Motor neuron (in vitro differentiated cells): Measurements from ENCODE around the gene LINC01488. TPM values are rescaled to one million over a fixed set of nuclear protein-coding genes. Genes with fewer than 3 reads are reported as not detected.

ENCODE experiments used
- ATAC-seq, 8 experiments: fragments of 200-7000 bp; cut with Tn5 transposase; replicated peaks in 6 of 8; 2 replicates each; pipeline ENCODE4 v1.8.0; 2021; ENCODE audit warnings: mild to moderate bottlenecking in 8 of 8, moderate library complexity in 8 of 8
- H3K27ac ChIP-seq, 2 donors: fragments of 250-450 bp; sonication (Bioruptor Pico); 2 replicates each; pipeline ENCODE4 v1.9.0; 2021; ENCODE audit warnings: antibody characterized with exemption in 2 of 2, mild to moderate bottlenecking in 2 of 2, moderate library complexity in 1 of 2
- H3K4me1 ChIP-seq, 2 donors: fragments of 250-450 bp; sonication (Bioruptor Pico); replicated peaks in 1 of 2; 2 replicates each; pipeline ENCODE4 v1.6.1; 2021; ENCODE audit warnings: antibody characterized with exemption in 2 of 2, mild to moderate bottlenecking in 2 of 2, moderate library complexity in 1 of 2
- H3K4me3 ChIP-seq, 5 donors: fragments of 250-450 bp; sonication (Bioruptor Pico); 2 replicates each; pipeline ENCODE4 v1.9.0; 2021; ENCODE audit warnings: antibody characterized with exemption in 5 of 5, mild to moderate bottlenecking in 5 of 5, moderate library complexity in 4 of 5
- WGBS, 10 experiments: fragments of 450-650 bp; shearing (Covaris generic); methylation state at CpG; one replicate each; pipeline ENCODE4 v1.0.0; 2022; 5-methylcytosine and 5-hydroxymethylcytosine counted together
- in situ Hi-C, 9 experiments: fragments of 400-800 bp; cut with MboI; loops; one replicate each; pipeline ENCODE4 v1.15.0; 2021; ENCODE audit warnings: low sequenced_read_pairs in 9 of 9, low pct_unique_long_range_greater_than_20kb in 2 of 9; ENCODE audit not compliant: unreplicated experiment in 9 of 9
- total RNA-seq, 8 experiments: library from RNA; unstranded; fragments of 300-600 nt; gene quantifications; 2 replicates each; pipeline versions ENCODE4 v1.2.3 to v1.2.4, GENCODE V29; 2022

LINC01488 gene
- total RNA-seq, 8 experiments from 2014 or later = 0.05 to 0.71 (median 0.28) TPM; not detected in 2

DNA sequence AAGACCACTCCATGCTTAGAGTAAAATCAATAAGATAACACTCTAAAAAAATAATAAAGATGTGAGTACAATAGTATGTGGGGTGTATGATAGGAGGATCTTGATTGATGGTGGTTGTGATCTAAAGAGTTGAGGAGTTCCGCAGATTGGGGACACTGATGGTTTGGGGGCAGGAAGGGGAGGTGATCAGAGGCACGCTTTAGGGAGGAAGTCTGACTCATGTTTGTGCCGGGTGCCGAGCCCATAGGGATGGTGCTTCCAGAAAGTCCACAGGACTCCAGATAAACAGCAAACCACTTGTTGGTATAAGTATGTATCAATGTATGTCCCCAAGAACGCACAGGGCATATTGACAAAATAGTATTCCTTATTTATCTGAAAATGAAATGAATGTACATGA is 27.5 kb downstream of the LINC01488 start:
- in situ Hi-C loops = no loop called here
- WGBS, 10 experiments = 44 to 93% (median 59%) methylated on average over 2 to 5 of the region's 5 CpGs; no CpG with 5 or more reads in 2 of the 10 experiments
- Histone ChIP-seq H3K27ac (no peak overlapping the region), H3K4me1 (no peaks in the 10 kb centered on the region), H3K4me3 (no peak overlapping the region)
- no peak for ATAC-seq

DNA sequence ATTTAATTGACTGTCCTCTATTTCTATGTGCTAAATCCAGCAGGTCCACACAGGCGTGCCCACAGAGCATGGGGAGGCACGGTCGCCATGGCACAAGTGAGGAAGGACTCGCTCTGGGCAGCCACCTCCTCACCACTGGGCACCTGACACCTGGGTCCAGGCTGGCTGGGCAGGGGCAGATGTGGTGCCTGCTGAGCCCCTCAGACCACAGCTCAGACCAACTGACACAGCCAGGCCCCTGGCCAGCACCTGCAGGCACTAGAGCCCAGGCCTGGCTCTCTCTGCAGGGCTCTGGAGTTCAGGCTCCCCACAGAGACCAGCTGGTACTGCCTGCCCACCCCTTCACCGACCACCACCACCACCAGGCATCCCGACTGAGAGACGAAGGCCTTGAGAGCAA is 27.9 kb downstream of the LINC01488 start:
- no peak overlapping the region for H3K27ac ChIP-seq
- 74 to 100% (median 83%) methylated on average over 1 to 4 of the region's 7 CpGs; no CpG with 5 or more reads in 6 of the 10 experiments for WGBS, 10 experiments
- H3K4me1 ChIP-seq = no peaks in the 10 kb centered on the region
- in situ Hi-C loops = no loop called here
- no peak for ATAC-seq
- H3K4me3 ChIP-seq = no peak overlapping the region

GRCh38 chr11:69509846-69510390 is 28.5 kb downstream of the LINC01488 start:
- WGBS, 10 experiments = 61 to 100% (median 87%) methylated on average over 1 to 7 of the region's 10 CpGs; no CpG with 5 or more reads in 3 of the 10 experiments
- Histone ChIP-seq H3K4me1 (no peaks in the 10 kb centered on the region), H3K27ac (no peak overlapping the region), H3K4me3 (no peak overlapping the region)
- ATAC-seq = no peak
- in situ Hi-C loops = no loop called here

GRCh38 chr11:69510471-69511357 is 29.3 kb downstream of the LINC01488 start:
- H3K4me3 ChIP-seq = no peak overlapping the region
- in situ Hi-C loops = no loop called here
- no peak overlapping the region for H3K27ac ChIP-seq
- peak in 5 of 8 experiments; percentile 29 to 98 (median 37) for ATAC-seq
- WGBS, 10 experiments = 70 to 100% (median 93%) methylated on average over 1 to 6 of the region's 14 CpGs; no CpG with 5 or more reads in 6 of the 10 experiments
- H3K4me1 ChIP-seq = no peaks in the 10 kb centered on the region

- Histone ChIP-seq H3K27ac (no peak overlapping the region), H3K4me3 (no peak overlapping the region), H3K4me1 (no peaks in the 10 kb centered on the region)
- ATAC-seq = no peak
- in situ Hi-C loops = no loop called here
- WGBS, 10 experiments = 45 to 100% (median 90%) methylated on average over 6 to 19 of the region's 21 CpGs; no CpG with 5 or more reads in 4 of the 10 experiments
Observed at GRCh38 chr11:69511358-69512055, 30.0 kb downstream of the LINC01488 start.

DNA sequence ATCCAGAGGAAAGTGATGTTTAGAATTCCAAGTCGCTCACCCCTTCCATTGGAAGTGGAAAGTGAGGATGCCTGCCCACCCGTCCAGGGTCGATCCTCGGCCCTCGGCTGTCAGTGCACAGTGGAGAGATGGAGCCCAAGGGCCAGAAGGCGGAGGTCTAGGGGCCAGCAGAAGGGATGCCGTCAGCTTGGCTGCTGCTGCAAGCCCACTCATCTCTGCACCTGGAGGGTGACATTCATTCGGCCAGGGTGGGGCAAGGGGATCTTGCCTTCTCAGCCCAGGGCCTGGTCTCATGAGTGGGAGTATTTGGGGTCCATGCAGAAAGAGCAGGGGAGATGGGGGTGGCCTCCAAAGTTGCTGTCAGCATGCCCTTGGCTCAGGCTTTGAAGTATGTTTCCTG is 30.7 kb downstream of the LINC01488 start:
- no peak for ATAC-seq
- in situ Hi-C loops = no loop called here
- 92 to 100% (median 100%) methylated on average over 1 to 7 of the region's 8 CpGs; no CpG with 5 or more reads in 4 of the 10 experiments for WGBS, 10 experiments

GRCh38 chr11:69512790-69513189 is 31.3 kb downstream of the LINC01488 start:
- in situ Hi-C loops = no loop called here
- 75 to 100% (median 87%) methylated on average over 1 to 7 of the region's 16 CpGs; no CpG with 5 or more reads in 5 of the 10 experiments for WGBS, 10 experiments
- no peak overlapping the region for H3K27ac ChIP-seq
- no peaks in the 10 kb centered on the region for H3K4me1 ChIP-seq
- H3K4me3 ChIP-seq = no peak overlapping the region
- ATAC-seq = no peak

More for the DNA sequence above, 30.7 kb downstream of the LINC01488 start:
- Histone ChIP-seq H3K27ac (no peak overlapping the region), H3K4me1 (no peaks in the 10 kb centered on the region), H3K4me3 (no peak overlapping the region)

- in situ Hi-C loops = no loop called here
- no peaks in the 10 kb centered on the region for H3K4me1 ChIP-seq
- 75 to 100% (median 93%) methylated on average over 2 to 5 of the region's 11 CpGs; no CpG with 5 or more reads in 5 of the 10 experiments for WGBS, 10 experiments
- ATAC-seq = no peak
- H3K4me3 ChIP-seq = no peak overlapping the region
- H3K27ac ChIP-seq = no peak overlapping the region
Observed at GRCh38 chr11:69513196-69513595, 31.7 kb downstream of the LINC01488 start.

DNA sequence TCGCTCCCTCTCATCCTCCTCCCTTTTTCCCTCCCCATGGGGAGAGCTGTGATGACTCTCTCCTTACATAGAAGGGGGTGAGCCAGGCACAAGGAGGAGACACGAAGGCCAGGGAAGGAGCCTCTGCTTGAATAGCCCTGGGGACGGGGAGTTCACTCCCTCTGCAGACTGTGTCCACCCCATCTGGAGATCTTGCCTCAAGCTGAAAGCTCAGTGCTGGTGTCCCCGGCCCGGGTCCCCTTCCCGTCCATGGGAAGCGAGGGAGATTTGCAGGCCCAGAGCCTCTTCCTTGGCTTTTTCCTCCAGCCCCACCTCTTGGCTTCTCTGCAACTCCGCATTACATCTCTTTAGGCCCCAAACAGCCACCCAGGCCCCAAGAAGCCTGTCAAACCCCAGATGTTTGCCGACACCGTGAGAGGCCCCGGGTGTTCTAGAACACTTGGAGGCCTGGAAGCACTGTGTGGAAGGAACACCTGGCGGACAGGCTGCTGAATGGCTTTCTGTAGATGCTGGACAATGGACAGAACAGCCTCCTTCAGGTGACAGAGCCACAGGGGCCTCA is 32.3 kb downstream of the LINC01488 start:
- H3K4me1 ChIP-seq = no peaks in the 10 kb centered on the region
- no peak overlapping the region for H3K27ac ChIP-seq
- ATAC-seq = peak in 2 of 8 experiments; percentile 11 to 26
- H3K4me3 ChIP-seq = no peak overlapping the region
- 60 to 100% (median 91%) methylated on average over 1 to 6 of the region's 12 CpGs; no CpG with 5 or more reads in 3 of the 10 experiments for WGBS, 10 experiments
- in situ Hi-C loops = no loop called here

DNA sequence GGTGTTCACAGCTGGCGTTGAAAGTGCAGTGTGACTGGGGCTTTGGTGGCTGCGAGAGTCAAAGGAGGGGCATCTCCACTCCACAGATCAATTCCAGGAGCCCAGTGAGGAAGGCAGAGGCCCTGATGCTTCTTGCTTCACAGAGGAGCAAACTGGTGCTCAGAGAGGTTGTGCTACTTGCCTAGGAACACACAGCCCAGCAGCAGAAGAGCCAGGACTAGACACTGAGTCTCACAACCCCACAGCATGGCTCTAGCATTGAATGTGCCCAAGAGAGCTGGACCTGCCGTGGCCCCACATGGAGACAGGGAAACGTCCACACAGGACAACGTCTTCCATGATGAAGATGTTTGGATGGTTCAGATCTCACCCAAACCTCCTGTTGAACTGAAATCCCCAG is 33.3 kb downstream of the LINC01488 start:
- H3K27ac ChIP-seq = no peak overlapping the region
- in situ Hi-C loops = no loop called here
- ATAC-seq = no peak

DNA sequence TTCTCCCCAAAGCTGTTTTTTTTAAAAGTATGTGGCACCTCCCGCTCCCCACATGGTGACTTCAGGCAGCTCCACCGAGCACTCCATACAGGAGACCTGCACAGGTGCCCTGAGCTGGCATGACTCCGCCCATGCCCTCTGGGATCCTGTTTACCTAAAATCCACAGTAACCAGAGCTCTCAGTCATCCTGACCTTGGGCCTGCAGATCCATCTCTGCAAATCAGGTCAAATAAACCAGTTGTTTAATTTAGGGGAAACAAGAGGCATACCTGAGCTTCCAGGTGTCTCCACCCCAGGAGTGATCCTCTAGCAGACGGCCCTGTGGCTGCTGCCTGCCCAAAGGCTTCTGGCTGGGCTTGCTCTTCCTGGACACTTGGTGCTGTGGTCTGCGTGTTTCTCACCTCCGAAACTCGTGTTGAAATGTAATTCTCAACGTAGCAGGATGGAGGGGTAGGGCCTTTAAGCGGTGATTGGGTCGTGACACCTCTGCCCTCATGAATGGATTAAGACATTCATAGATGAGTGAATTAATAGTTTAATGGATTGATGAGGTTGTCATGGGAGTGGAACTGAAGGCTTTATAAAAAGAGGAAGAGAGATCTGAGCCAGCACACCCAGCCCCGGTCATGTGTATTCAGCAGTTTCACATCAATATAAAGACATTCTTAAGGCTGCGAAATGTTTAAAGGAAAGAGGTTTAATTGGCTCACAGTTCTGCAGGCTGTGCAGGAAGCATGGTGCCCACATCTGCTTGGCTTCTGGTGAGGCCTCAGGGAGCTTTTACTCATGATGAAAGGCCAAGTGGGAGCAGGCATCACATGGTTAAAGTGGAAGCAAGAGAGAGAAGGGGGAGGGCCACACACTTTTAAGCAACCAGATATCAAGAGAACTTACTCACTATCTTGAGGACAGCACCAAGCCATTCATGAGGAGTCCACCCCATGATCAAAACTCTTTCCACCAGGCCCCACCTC is 34.1 kb downstream of the LINC01488 start:
- WGBS, 10 experiments = 79 to 94% (median 87%) methylated on average over 3 to 11 of the region's 12 CpGs; no CpG with 5 or more reads in 1 of the 10 experiments
- H3K4me3 ChIP-seq = no peak overlapping the region
- in situ Hi-C loops = no loop called here
- no peak overlapping the region for H3K27ac ChIP-seq
- H3K4me1 ChIP-seq = no peaks in the 10 kb centered on the region
- ATAC-seq = no peak

More for the DNA sequence above, 33.3 kb downstream of the LINC01488 start:
- WGBS, 10 experiments = 76 to 100% (median 93%) methylated on average over 1 to 5 of the region's 5 CpGs; no CpG with 5 or more reads in 3 of the 10 experiments
- no peak overlapping the region for H3K4me3 ChIP-seq
- no peaks in the 10 kb centered on the region for H3K4me1 ChIP-seq

DNA sequence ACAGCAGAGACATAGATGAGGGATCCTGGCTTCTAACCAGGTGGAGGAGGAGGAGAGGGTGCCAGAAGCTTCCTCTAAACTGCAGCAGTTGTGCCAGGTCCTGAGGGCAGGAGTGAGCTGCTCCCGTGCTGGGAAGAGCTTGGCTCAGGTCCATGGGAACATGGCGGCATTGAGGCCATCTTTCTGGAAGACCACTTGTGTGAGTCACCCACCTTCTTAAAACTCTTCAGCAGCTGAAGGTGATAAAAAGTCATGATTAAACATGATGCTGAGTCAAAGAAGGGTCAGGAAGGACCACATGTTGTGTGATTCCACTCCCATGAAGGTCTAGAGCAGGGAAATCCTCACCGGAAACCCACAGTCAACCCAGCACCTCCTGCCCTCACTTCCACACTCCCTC is 35.1 kb downstream of the LINC01488 start:
- WGBS, 10 experiments = 40 to 100% (median 86%) methylated on average over 1 to 2 of the region's 3 CpGs; no CpG with 5 or more reads in 3 of the 10 experiments
- in situ Hi-C loops = no loop called here

More for the DNA sequence above, 35.1 kb downstream of the LINC01488 start:
- H3K4me1 ChIP-seq = no peaks in the 10 kb centered on the region
- no peak overlapping the region for H3K4me3 ChIP-seq
- no peak for ATAC-seq
- H3K27ac ChIP-seq = no peak overlapping the region
